ENCODE data around the gene AACS.
"Not testable (repeated sequence)": the region's sequence is repeated elsewhere in the genome, so short reads cannot be mapped to it uniquely, and the experiment has no call there.

The AACS gene

GRCh38 chr12:125029761-125030358 lies 35.4 kb upstream of the AACS start:
- H3K4me3 ChIP-seq (ENCODE audit: low read depth in 1 of 2, low read length in 2 of 2): no peak overlapping the region
- H3K9me3 ChIP-seq (ENCODE audit: low read length): no peaks in the 10 kb centered on the region
- no peak overlapping the region for H3K9ac ChIP-seq (ENCODE audit: low read length)
- no peaks in the 10 kb centered on the region for H3K4me1 ChIP-seq (ENCODE audit: insufficient read depth, low read length)
- H3K27me3 ChIP-seq (ENCODE audit: control insufficient read depth in 1 of 2, insufficient read depth in 2 of 2, low read length in 2 of 2): no peaks in the 10 kb centered on the region
- H3K36me3 ChIP-seq (ENCODE audit: insufficient read depth, low read length): no peaks in the 10 kb centered on the region
- H3K27ac ChIP-seq (ENCODE audit: low read depth, low read length): no peak overlapping the region

GRCh38 chr12:125031471-125031870 lies 33.8 kb upstream of the AACS start:
- H3K9ac ChIP-seq (ENCODE audit: low read length); H3K4me3 ChIP-seq (ENCODE audit: low read depth in 1 of 2, low read length in 2 of 2); H3K4me1 ChIP-seq (ENCODE audit: insufficient read depth, low read length); H3K36me3 ChIP-seq (ENCODE audit: insufficient read depth, low read length); H3K27me3 ChIP-seq (ENCODE audit: control insufficient read depth in 1 of 2, insufficient read depth in 2 of 2, low read length in 2 of 2); H3K27ac ChIP-seq (ENCODE audit: low read depth, low read length); H3K9me3 ChIP-seq (ENCODE audit: low read length): not testable (repeated sequence)

DNA sequence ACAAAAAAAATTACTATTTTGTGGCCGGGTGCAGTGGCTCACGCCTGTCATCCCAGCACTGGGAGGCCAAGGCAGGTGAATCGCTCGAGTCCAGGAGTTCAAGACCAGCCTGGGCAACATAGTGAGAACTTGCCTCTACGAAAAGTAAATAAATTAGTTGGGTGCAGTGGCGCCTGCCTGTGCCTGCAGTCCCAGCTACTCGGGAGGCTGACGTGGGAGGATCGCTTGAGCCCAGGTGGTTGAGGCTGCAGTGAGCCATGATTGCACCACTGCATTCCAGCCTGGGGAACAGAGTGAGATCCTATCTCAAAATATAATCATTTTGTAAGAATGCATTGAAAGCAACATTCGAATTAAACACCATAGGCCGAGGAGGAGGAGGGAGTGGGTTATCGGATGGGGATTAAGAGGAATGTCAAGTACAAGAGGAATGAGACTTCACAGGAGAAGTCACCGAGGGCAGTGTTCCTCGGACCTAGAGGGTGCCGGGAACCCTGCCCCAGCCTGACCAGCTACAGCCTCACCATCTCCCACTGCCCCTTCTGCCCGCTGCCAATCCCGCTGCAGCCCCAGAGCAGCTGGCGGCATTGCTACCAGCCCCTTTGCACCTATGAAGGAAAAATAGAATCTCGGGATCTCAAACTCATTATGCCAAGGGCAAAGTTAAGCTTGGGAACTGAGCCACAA lies 32.6 kb upstream of the AACS start:
- Histone ChIP-seq H3K27me3 (ENCODE audit: control insufficient read depth in 1 of 2, insufficient read depth in 2 of 2, low read length in 2 of 2) (no peaks in the 10 kb centered on the region), H3K4me1 (ENCODE audit: insufficient read depth, low read length) (no peaks in the 10 kb centered on the region), H3K9me3 (ENCODE audit: low read length) (no peaks in the 10 kb centered on the region), H3K9ac (ENCODE audit: low read length) (no peak overlapping the region), H3K27ac (ENCODE audit: low read depth, low read length) (no peak overlapping the region), H3K4me3 (ENCODE audit: low read depth in 1 of 2, low read length in 2 of 2) (no peak overlapping the region), H3K36me3 (ENCODE audit: insufficient read depth, low read length) (no peaks in the 10 kb centered on the region)

DNA sequence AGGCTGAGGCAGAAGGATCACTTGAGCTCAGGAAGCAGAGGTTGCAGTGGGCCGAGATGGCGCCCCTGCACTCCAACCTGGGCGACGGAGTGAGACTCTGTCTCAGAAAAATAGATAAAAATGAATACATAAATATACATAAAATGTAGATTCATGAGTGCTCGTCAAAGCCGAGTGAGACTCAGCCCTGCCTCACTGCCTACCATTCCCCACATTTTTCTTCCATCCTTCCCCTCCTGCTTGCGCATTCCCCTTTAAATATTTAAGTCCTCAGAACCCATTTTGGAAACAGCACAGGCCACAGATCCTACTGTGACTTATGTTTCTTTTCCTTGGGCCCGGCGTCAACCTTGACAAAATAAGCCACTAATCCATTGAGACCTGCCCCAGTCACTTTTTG lies 31.9 kb upstream of the AACS start:
- no peak overlapping the region for H3K9ac ChIP-seq (ENCODE audit: low read length)

DNA sequence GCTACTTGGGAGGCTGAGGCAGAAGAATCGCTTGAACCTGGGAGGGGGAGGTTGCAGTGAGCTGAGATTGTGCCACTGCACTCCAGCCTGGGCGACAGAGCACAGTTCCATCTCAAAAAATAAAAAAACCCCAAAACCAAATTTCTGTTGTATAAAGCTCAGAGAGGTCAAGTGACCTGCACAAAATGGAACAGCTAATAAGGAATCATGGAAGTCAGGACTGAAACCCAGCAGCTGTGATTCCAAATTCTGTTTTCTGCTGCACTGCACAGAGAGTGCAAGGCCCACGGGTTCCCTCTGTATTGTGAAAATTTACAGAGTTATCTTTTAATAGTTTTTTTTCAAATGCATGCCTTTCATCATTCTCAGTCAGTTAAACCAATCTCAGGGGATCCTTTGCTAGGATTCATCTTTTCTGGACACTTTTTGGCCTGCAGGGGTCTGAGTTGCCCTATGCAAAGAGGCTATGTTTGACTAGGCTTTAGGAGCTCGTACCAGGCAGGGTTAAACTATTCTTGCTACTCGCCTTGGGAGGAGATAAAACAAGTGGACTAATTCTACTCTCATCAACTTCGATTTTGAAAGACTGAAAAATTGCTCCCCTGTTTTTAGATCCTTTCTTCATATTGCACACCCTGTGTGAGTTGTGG lies 26.1 kb upstream of the AACS start:
- Histone ChIP-seq H3K4me1 (ENCODE audit: insufficient read depth, low read length) (no peaks in the 10 kb centered on the region), H3K36me3 (ENCODE audit: insufficient read depth, low read length) (no peaks in the 10 kb centered on the region), H3K4me3 (ENCODE audit: low read depth in 1 of 2, low read length in 2 of 2) (no peak overlapping the region), H3K27me3 (ENCODE audit: control insufficient read depth in 1 of 2, insufficient read depth in 2 of 2, low read length in 2 of 2) (no peaks in the 10 kb centered on the region), H3K27ac (ENCODE audit: low read depth, low read length) (no peak overlapping the region), H3K9me3 (ENCODE audit: low read length) (no peaks in the 10 kb centered on the region), H3K9ac (ENCODE audit: low read length) (no peak overlapping the region)

More for the DNA sequence above, 31.9 kb upstream of the AACS start:
- H3K4me1 ChIP-seq (ENCODE audit: insufficient read depth, low read length): no peaks in the 10 kb centered on the region
- H3K4me3 ChIP-seq (ENCODE audit: low read depth in 1 of 2, low read length in 2 of 2): no peak overlapping the region
- no peaks in the 10 kb centered on the region for H3K27me3 ChIP-seq (ENCODE audit: control insufficient read depth in 1 of 2, insufficient read depth in 2 of 2, low read length in 2 of 2)
- no peaks in the 10 kb centered on the region for H3K36me3 ChIP-seq (ENCODE audit: insufficient read depth, low read length)
- H3K9me3 ChIP-seq (ENCODE audit: low read length): no peaks in the 10 kb centered on the region
- H3K27ac ChIP-seq (ENCODE audit: low read depth, low read length): no peak overlapping the region

GRCh38 chr12:125049093-125049458 lies 16.2 kb upstream of the AACS start:
- no peaks in the 10 kb centered on the region for H3K27me3 ChIP-seq (ENCODE audit: control insufficient read depth in 1 of 2, insufficient read depth in 2 of 2, low read length in 2 of 2)
- no peaks in the 10 kb centered on the region for H3K36me3 ChIP-seq (ENCODE audit: insufficient read depth, low read length)
- peak overlapping the region; percentile 52 to 81 for H3K4me3 ChIP-seq (ENCODE audit: low read depth in 1 of 2, low read length in 2 of 2)
- H3K27ac ChIP-seq (ENCODE audit: low read depth, low read length): peak overlapping the region; percentile 42
- H3K9me3 ChIP-seq (ENCODE audit: low read length): no peaks in the 10 kb centered on the region
- no peaks in the 10 kb centered on the region for H3K4me1 ChIP-seq (ENCODE audit: insufficient read depth, low read length)
- H3K9ac ChIP-seq (ENCODE audit: low read length): no peak overlapping the region

DNA sequence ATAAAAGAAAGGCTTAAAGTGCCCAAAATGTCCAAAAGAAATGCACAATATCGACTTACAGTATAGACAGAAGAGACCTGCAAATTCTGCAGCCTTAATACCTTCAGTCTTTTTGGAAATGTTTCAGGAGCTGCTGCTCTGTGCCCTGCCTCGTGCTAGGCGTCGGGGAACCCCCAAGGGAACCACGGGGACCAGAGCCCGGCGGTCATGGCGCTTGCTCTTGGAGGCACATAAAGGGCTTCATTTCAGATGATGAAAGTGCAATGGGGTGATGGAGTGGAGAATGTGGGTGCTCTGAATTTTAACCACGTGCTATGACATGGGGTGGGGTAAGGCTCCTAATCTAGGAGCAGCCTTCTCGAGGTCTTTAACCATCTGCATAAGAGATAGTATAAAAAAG lies 14.8 kb upstream of the AACS start:
- H3K27me3 ChIP-seq (ENCODE audit: control insufficient read depth in 1 of 2, insufficient read depth in 2 of 2, low read length in 2 of 2): no peaks in the 10 kb centered on the region
- no peaks in the 10 kb centered on the region for H3K4me1 ChIP-seq (ENCODE audit: insufficient read depth, low read length)
- no peak overlapping the region for H3K27ac ChIP-seq (ENCODE audit: low read depth, low read length)
- no peak overlapping the region for H3K9ac ChIP-seq (ENCODE audit: low read length)
- no peaks in the 10 kb centered on the region for H3K36me3 ChIP-seq (ENCODE audit: insufficient read depth, low read length)
- H3K9me3 ChIP-seq (ENCODE audit: low read length): no peaks in the 10 kb centered on the region
- H3K4me3 ChIP-seq (ENCODE audit: low read depth in 1 of 2, low read length in 2 of 2): no peak overlapping the region

- H3K4me3 ChIP-seq (ENCODE audit: low read depth in 1 of 2, low read length in 2 of 2): no peak overlapping the region
- no peak overlapping the region for H3K9ac ChIP-seq (ENCODE audit: low read length)
- H3K36me3 ChIP-seq (ENCODE audit: insufficient read depth, low read length): no peaks in the 10 kb centered on the region
- H3K27me3 ChIP-seq (ENCODE audit: control insufficient read depth in 1 of 2, insufficient read depth in 2 of 2, low read length in 2 of 2): no peaks in the 10 kb centered on the region
- H3K4me1 ChIP-seq (ENCODE audit: insufficient read depth, low read length): no peaks in the 10 kb centered on the region
- no peaks in the 10 kb centered on the region for H3K9me3 ChIP-seq (ENCODE audit: low read length)
- H3K27ac ChIP-seq (ENCODE audit: low read depth, low read length): no peak overlapping the region
These were observed 14.4 kb upstream of the AACS start for GRCh38 chr12:125050868-125051267.

- Histone ChIP-seq H3K27ac (ENCODE audit: low read depth, low read length) (no peak overlapping the region), H3K4me3 (ENCODE audit: low read depth in 1 of 2, low read length in 2 of 2) (no peak overlapping the region), H3K9ac (ENCODE audit: low read length) (no peak overlapping the region), H3K4me1 (ENCODE audit: insufficient read depth, low read length) (no peaks in the 10 kb centered on the region), H3K36me3 (ENCODE audit: insufficient read depth, low read length) (no peaks in the 10 kb centered on the region), H3K27me3 (ENCODE audit: control insufficient read depth in 1 of 2, insufficient read depth in 2 of 2, low read length in 2 of 2) (no peaks in the 10 kb centered on the region), H3K9me3 (ENCODE audit: low read length) (no peaks in the 10 kb centered on the region)
These were observed 11.4 kb upstream of the AACS start for GRCh38 chr12:125053821-125054220.

DNA sequence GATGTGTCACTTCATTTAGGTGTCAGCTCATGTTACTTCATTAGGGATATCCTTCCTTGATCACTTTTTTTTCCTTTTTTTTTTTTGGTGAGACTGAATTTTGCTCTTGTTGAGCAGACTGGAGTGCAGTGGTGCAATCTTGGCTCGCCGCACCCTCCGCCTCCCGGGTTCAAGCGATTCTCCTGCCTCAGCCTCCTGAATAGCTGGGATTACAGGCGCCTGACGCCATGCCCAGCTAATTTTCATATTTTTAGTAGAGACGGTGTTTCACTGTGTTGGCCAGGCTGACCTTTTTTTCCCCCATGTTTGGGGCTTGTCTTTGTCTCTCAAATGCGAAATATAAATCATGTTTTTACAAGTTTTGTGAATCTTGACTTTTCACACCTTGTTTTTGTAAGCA lies 9.6 kb upstream of the AACS start:
- no peak overlapping the region for H3K27ac ChIP-seq (ENCODE audit: low read depth, low read length)
- no peak overlapping the region for H3K9ac ChIP-seq (ENCODE audit: low read length)
- H3K4me3 ChIP-seq (ENCODE audit: low read depth in 1 of 2, low read length in 2 of 2): no peak overlapping the region
- no peaks in the 10 kb centered on the region for H3K27me3 ChIP-seq (ENCODE audit: control insufficient read depth in 1 of 2, insufficient read depth in 2 of 2, low read length in 2 of 2)
- no peaks in the 10 kb centered on the region for H3K4me1 ChIP-seq (ENCODE audit: insufficient read depth, low read length)
- no peaks in the 10 kb centered on the region for H3K9me3 ChIP-seq (ENCODE audit: low read length)
- no peaks in the 10 kb centered on the region for H3K36me3 ChIP-seq (ENCODE audit: insufficient read depth, low read length)

- H3K4me1 ChIP-seq (ENCODE audit: insufficient read depth, low read length): no peaks in the 10 kb centered on the region
- H3K36me3 ChIP-seq (ENCODE audit: insufficient read depth, low read length): no peaks in the 10 kb centered on the region
These were observed 8.9 kb upstream of the AACS start for GRCh38 chr12:125056306-125056705.

GRCh38 chr12:125057708-125058107 lies 7.5 kb upstream of the AACS start:
- H3K9ac ChIP-seq (ENCODE audit: low read length): no peak overlapping the region
- no peak overlapping the region for H3K27ac ChIP-seq (ENCODE audit: low read depth, low read length)
- H3K36me3 ChIP-seq (ENCODE audit: insufficient read depth, low read length): no peaks in the 10 kb centered on the region
- H3K4me3 ChIP-seq (ENCODE audit: low read depth in 1 of 2, low read length in 2 of 2): no peak overlapping the region
- H3K9me3 ChIP-seq (ENCODE audit: low read length): no peaks in the 10 kb centered on the region
- H3K27me3 ChIP-seq (ENCODE audit: control insufficient read depth in 1 of 2, insufficient read depth in 2 of 2, low read length in 2 of 2): no peaks in the 10 kb centered on the region
- no peaks in the 10 kb centered on the region for H3K4me1 ChIP-seq (ENCODE audit: insufficient read depth, low read length)

More at GRCh38 chr12:125056306-125056705, 8.9 kb upstream of the AACS start:
- H3K27ac ChIP-seq (ENCODE audit: low read depth, low read length): no peak overlapping the region
- no peak overlapping the region for H3K9ac ChIP-seq (ENCODE audit: low read length)
- no peaks in the 10 kb centered on the region for H3K27me3 ChIP-seq (ENCODE audit: control insufficient read depth in 1 of 2, insufficient read depth in 2 of 2, low read length in 2 of 2)
- H3K9me3 ChIP-seq (ENCODE audit: low read length): no peaks in the 10 kb centered on the region
- no peak overlapping the region for H3K4me3 ChIP-seq (ENCODE audit: low read depth in 1 of 2, low read length in 2 of 2)

Data from muscle layer of colon (tissue), 2 donors.